Mesendoderm (in vitro differentiated cells): Measurements from ENCODE around the gene C1orf185.
A peak's percentile ranks its signal among the peaks of the same experiment; 100 is the strongest.

Source experiments
- DNase-seq: peaks from one replicate; pipeline ENCODE4 v3.0.0; 2013
- H2AK5ac ChIP-seq: 2 replicates; pipeline ENCODE4 v1.6.1; 2013; ENCODE audit warnings: low read length, inconsistent platforms
- H2BK120ac ChIP-seq: 2 replicates; pipeline ENCODE4 v1.6.1; 2013; ENCODE audit warnings: low read depth, mild to moderate bottlenecking, low read length, moderate library complexity, mixed read lengths
- H2BK15ac ChIP-seq: replicated peaks from 2 replicates; pipeline ENCODE4 v1.6.1; 2013; ENCODE audit warnings: low read depth, mild to moderate bottlenecking, moderate library complexity
- H2BK5ac ChIP-seq: 2 replicates; pipeline ENCODE4 v1.6.1; 2013; ENCODE audit warnings: low read length, inconsistent platforms
- H3K18ac ChIP-seq: 2 replicates; pipeline ENCODE4 v1.6.1; 2013; ENCODE audit warnings: mild to moderate bottlenecking, low read length, mixed read lengths
- H3K23ac ChIP-seq: one replicate; pipeline ENCODE4 v1.6.1; 2013; ENCODE audit warnings: low read length
- H3K27ac ChIP-seq: 2 replicates; pipeline ENCODE4 v1.5.1; 2013; ENCODE audit warnings: low read depth, mild to moderate bottlenecking, inconsistent platforms, low read length, moderate library complexity
- H3K27me3 ChIP-seq: 2 replicates; pipeline ENCODE4 v1.6.1; 2013; ENCODE audit warnings: low read length, control low read depth, mild to moderate bottlenecking, inconsistent platforms; ENCODE audit not compliant: insufficient read depth, poor library complexity
- H3K36me3 ChIP-seq: 2 replicates; pipeline ENCODE4 v1.6.1; 2013; ENCODE audit warnings: low read length, inconsistent platforms; ENCODE audit not compliant: control insufficient read depth, insufficient read depth
- H3K4ac ChIP-seq: one replicate; pipeline ENCODE4 v1.6.1; 2013; ENCODE audit warnings: low read depth, mild to moderate bottlenecking, low read length, moderate library complexity
- H3K4me1 ChIP-seq: 2 replicates; pipeline ENCODE4 v1.6.1; 2013; ENCODE audit warnings: low read depth, low read length, inconsistent platforms; ENCODE audit not compliant: control insufficient read depth
- H3K4me2 ChIP-seq: 2 replicates; pipeline ENCODE4 v1.6.1; 2013; ENCODE audit warnings: low read length
- H3K4me3 ChIP-seq: 2 replicates; pipeline ENCODE4 v1.5.1; 2013; ENCODE audit warnings: mild to moderate bottlenecking, low read length
- H3K56ac ChIP-seq: one replicate; pipeline ENCODE4 v1.6.1; 2013; ENCODE audit warnings: low read length
- H3K79me1 ChIP-seq: 2 replicates; pipeline ENCODE4 v1.6.1; 2013; ENCODE audit warnings: low read length, inconsistent platforms
- H3K79me2 ChIP-seq: 2 replicates; pipeline ENCODE4 v1.6.1; 2013; ENCODE audit warnings: mild to moderate bottlenecking, low read length; ENCODE audit not compliant: control insufficient read depth, insufficient read depth
- H3K9ac ChIP-seq: 2 replicates; pipeline ENCODE4 v1.6.1; 2013; ENCODE audit warnings: low read length, inconsistent platforms
- H4K5ac ChIP-seq: one replicate; pipeline ENCODE4 v1.6.1; 2013; ENCODE audit warnings: low read length
- H4K8ac ChIP-seq: one replicate; pipeline ENCODE4 v1.6.1; 2013; ENCODE audit warnings: low read depth, mild to moderate bottlenecking, control low read depth, low read length, moderate library complexity
- WGBS: extraction: QIAGEN DNeasy Blood & Tissue Kit; methylation state at CpG from one replicate; pipeline ENCODE4 v1.1.7; 2013; ENCODE audit warnings: low lambda C conversion rate, missing lambda C conversion rate; ENCODE audit not compliant: insufficient coverage; ENCODE audit errors: extremely low coverage; 5-methylcytosine and 5-hydroxymethylcytosine counted together

C1orf185 gene

DNA sequence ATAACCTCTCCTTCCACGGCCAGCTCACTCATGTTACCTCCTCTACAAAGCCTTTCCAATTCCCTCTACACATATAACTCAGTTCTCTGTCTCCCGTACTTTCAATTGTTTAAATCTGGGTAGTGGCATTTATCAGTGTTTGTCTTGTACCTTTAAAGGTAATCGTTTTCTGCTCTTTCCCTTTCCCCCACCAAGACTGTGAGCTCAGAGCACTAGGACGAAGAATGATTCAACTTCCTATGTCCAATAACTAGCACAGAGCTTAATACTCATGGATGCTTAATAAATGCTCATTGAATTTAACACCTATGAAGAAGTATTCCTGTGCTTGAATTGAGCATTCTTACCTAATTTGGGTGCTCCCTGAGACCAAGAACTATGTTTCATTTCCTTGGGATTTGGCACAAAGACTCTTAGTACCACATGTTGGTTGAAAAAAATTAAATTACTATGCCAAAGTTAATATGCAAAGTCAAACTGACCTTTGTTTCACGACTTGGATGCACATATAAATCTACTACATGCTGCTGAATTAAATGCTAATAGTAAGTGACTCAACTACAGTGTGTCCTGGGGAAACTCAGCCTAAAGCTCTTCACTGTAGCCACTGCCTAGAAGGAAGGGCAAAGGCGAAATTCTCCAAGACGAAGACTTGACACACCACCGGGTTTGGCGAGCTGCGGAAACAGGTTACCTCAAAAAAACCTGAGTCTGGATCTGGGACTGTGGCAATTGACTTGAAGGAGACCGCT, 30.6 kb upstream of the C1orf185 start:
- Histone ChIP-seq H3K79me1 (no peaks in the 10 kb centered on the region), H3K4me1 (no peaks in the 10 kb centered on the region), H3K4ac (no peak overlapping the region), H3K79me2 (no peaks in the 10 kb centered on the region), H3K9ac (no peak overlapping the region), H4K8ac (no peak overlapping the region), H2BK5ac (no peak overlapping the region), H2BK120ac (no peak overlapping the region), H3K4me2 (no peak overlapping the region), H3K56ac (no peak overlapping the region), H2BK15ac (no peak overlapping the region), H4K5ac (no peak overlapping the region), H3K23ac (no peak overlapping the region), H3K36me3 (no peaks in the 10 kb centered on the region), H3K27ac (no peak overlapping the region), H3K4me3 (no peak overlapping the region), H2AK5ac (no peak overlapping the region), H3K27me3 (no peaks in the 10 kb centered on the region), H3K18ac (no peak overlapping the region)
- no CpG with 5 or more reads among the region's 11 CpGs for WGBS
- DNase-seq, result no peak

DNA sequence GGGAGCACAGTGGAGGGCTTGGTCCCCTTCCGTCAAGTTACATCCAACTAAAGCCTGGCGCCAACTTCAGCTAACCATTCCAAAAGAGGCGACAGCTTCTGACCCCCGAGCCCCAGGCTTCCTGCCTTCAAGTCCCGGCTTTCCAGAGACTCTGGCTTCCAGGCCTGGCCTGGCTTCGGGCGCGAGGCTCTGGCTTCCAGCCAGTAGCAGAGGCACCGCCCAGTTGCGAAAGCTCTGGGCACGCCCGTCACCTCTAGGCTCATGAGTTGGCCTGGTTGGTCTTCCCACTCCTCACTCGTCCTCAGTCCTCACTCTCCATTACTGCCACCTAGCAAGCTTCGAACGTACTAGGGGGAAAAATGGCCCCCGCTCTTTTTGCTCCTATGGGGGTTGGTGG, 30.0 kb upstream of the C1orf185 start:
- Histone ChIP-seq H3K18ac (no peak overlapping the region), H3K9ac (no peak overlapping the region), H3K27ac (no peak overlapping the region), H3K36me3 (no peaks in the 10 kb centered on the region), H3K4ac (no peak overlapping the region), H3K56ac (no peak overlapping the region), H4K5ac (no peak overlapping the region), H3K4me3 (no peak overlapping the region), H2BK5ac (no peak overlapping the region), H3K4me1 (no peaks in the 10 kb centered on the region), H3K27me3 (no peaks in the 10 kb centered on the region), H2BK15ac (no peak overlapping the region), H3K23ac (no peak overlapping the region), H4K8ac (no peak overlapping the region), H3K79me2 (no peaks in the 10 kb centered on the region), H2BK120ac (no peak overlapping the region), H3K4me2 (no peak overlapping the region), H2AK5ac (no peak overlapping the region), H3K79me1 (no peaks in the 10 kb centered on the region)
- WGBS, result no CpG with 5 or more reads among the region's 16 CpGs
- DNase-seq, result peak; percentile 2

DNA sequence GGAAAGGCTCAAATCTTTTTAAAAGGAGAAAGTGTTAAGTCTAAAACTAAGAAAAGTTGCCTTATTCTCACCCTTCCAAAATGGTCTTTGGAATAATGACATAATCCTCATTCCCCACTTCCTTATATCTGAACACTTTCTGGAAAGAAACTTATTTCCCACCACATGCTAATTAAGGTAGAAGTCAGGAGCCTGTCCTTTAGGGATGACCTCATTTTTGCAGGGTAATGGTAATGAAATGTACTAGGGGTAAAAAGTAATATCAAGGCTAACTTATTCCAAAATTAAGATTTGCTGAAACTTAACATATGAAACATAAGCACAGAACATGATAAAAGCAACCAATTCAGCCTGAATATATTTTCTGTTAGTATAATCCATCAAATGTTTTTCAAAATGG, 29.4 kb upstream of the C1orf185 start:
- H3K23ac ChIP-seq, result no peak overlapping the region
- no peak overlapping the region for H2AK5ac ChIP-seq
- H2BK5ac ChIP-seq, result no peak overlapping the region
- H3K27ac ChIP-seq, result no peak overlapping the region
- H3K79me2 ChIP-seq, result no peaks in the 10 kb centered on the region
- H3K9ac ChIP-seq, result no peak overlapping the region
- no peak overlapping the region for H4K8ac ChIP-seq
- no peak overlapping the region for H3K56ac ChIP-seq
- no peak for DNase-seq
- H2BK120ac ChIP-seq, result no peak overlapping the region
- H2BK15ac ChIP-seq, result no peak overlapping the region
- no peak overlapping the region for H3K18ac ChIP-seq
- no peak overlapping the region for H4K5ac ChIP-seq
- H3K27me3 ChIP-seq, result no peaks in the 10 kb centered on the region
- no peaks in the 10 kb centered on the region for H3K79me1 ChIP-seq
- H3K36me3 ChIP-seq, result no peaks in the 10 kb centered on the region
- H3K4me2 ChIP-seq, result no peak overlapping the region
- no peaks in the 10 kb centered on the region for H3K4me1 ChIP-seq
- H3K4ac ChIP-seq, result no peak overlapping the region
- H3K4me3 ChIP-seq, result no peak overlapping the region

DNA sequence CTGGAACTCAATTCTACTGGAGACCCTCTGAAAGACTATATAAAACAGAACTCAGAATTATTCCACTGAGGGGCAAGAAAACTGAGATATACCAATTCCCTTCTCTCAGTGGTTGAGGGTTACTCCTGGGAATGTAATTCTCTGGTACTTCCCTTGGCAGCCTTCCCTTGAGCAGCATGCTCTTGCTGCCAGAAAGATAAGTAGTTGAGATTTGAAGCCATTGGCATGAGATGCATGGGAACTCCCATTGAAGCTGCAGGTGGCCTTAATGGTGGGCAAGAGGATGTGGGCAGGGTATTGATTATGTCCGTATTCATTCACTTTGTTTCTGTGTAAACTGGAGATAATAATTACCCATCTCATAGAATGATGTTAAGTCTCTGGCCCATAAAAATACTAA, 28.6 kb upstream of the C1orf185 start:
- no peak for DNase-seq
- H2BK5ac ChIP-seq, result no peak overlapping the region
- no CpG with 5 or more reads among the region's 1 CpG for WGBS
- no peaks in the 10 kb centered on the region for H3K79me1 ChIP-seq
- H3K56ac ChIP-seq, result no peak overlapping the region
- H3K79me2 ChIP-seq, result no peaks in the 10 kb centered on the region
- H3K4ac ChIP-seq, result no peak overlapping the region
- no peak overlapping the region for H2BK15ac ChIP-seq
- H4K5ac ChIP-seq, result no peak overlapping the region
- no peak overlapping the region for H3K27ac ChIP-seq
- no peak overlapping the region for H3K18ac ChIP-seq
- H3K4me3 ChIP-seq, result no peak overlapping the region
- no peak overlapping the region for H2AK5ac ChIP-seq
- H4K8ac ChIP-seq, result no peak overlapping the region
- no peaks in the 10 kb centered on the region for H3K4me1 ChIP-seq
- no peak overlapping the region for H3K4me2 ChIP-seq
- H3K36me3 ChIP-seq, result no peaks in the 10 kb centered on the region
- H3K27me3 ChIP-seq, result no peaks in the 10 kb centered on the region
- H3K23ac ChIP-seq, result no peak overlapping the region
- H2BK120ac ChIP-seq, result no peak overlapping the region
- H3K9ac ChIP-seq, result no peak overlapping the region

DNA sequence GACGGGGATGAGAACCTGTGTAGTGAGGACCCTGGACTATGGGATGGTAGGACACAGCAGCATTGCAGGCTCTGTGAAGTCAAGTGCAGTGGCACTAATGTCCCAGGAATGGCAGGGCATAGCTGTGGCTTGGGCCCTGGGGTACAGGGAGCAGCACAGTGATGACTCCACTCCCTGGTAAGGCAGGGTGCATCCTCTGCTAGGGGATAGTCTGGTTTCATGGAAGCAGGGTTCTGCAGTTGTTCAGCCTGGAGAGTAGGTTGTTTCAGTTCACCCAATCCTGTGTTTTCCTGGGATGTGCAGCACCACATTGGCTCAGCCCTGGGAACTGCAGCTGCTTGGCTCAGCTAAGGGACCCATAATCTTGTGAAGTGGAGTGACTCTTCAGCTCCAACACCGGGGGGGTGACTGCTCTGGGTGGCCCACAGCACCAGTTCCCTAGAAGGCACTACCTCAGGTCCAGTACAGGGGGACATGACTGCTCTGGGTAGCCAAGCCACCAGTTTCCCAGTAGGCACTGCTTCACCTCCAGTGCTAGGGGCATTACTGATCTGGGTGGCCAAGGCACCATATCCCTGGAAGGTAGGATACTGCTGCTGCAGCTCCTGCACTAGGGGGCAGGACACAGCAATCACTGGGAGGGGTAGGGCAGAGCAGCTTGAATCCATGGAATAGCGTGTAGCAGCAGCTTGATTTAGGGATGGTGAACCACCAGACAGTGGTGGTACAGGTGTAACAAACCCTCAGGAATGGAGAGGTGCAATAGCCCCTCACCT, 15.3 kb upstream of the C1orf185 start:
- Histone ChIP-seq H2BK5ac (no peak overlapping the region), H3K4me3 (no peak overlapping the region), H3K4me2 (no peak overlapping the region), H4K8ac (no peak overlapping the region), H2AK5ac (no peak overlapping the region), H3K36me3 (no peaks in the 10 kb centered on the region), H3K18ac (no peak overlapping the region), H3K9ac (no peak overlapping the region), H3K4me1 (no peaks in the 10 kb centered on the region), H2BK15ac (no peak overlapping the region), H3K27ac (no peak overlapping the region), H3K79me2 (no peaks in the 10 kb centered on the region), H3K56ac (no peak overlapping the region), H3K4ac (no peak overlapping the region), H3K79me1 (no peaks in the 10 kb centered on the region), H3K27me3 (no peaks in the 10 kb centered on the region), H3K23ac (no peak overlapping the region), H2BK120ac (no peak overlapping the region), H4K5ac (no peak overlapping the region)
- WGBS, result no CpG with 5 or more reads among the region's 3 CpGs
- peak; percentile 26 for DNase-seq
